RWPE2 (cell line): Measurements from ENCODE around the gene EIF1AD.

Experiments used
- ATAC-seq: fragments of 200-7000 bp; cut with Tn5 transposase; 3 replicates; pipeline ENCODE4 v1.9.1; 2021; ENCODE audit warnings: low read depth
- DNase-seq: peaks from one replicate; pipeline ENCODE4 v3.0.0-alpha.2; 2020; ENCODE audit warnings: low spot score
- H3K27ac ChIP-seq: fragments of 450-650 bp; 2 replicates; pipeline ENCODE4 v1.5.1; 2017; ENCODE audit warnings: mild to moderate bottlenecking; ENCODE audit not compliant: poor library complexity, severe bottlenecking
- H3K27me3 ChIP-seq: fragments of 250-450 bp; sonication (Bioruptor Pico); 2 replicates; pipeline ENCODE4 v1.5.1; 2021; ENCODE audit warnings: mild to moderate bottlenecking, moderate library complexity; ENCODE audit not compliant: insufficient read depth, poor library complexity, severe bottlenecking
- H3K36me3 ChIP-seq: fragments of 250-450 bp; sonication (Bioruptor Pico); 2 replicates; pipeline ENCODE4 v1.5.1; 2020; ENCODE audit warnings: low read depth, mild to moderate bottlenecking, moderate library complexity
- H3K4me1 ChIP-seq: fragments of 250-450 bp; sonication (Bioruptor Pico); 2 replicates; pipeline ENCODE4 v1.5.1; 2021; ENCODE audit warnings: mild to moderate bottlenecking, moderate library complexity; ENCODE audit not compliant: insufficient read depth, poor library complexity, severe bottlenecking
- H3K4me3 ChIP-seq: fragments of 250-450 bp; sonication (Bioruptor Pico); 2 replicates; pipeline ENCODE4 v1.5.1; 2021; ENCODE audit warnings: mild to moderate bottlenecking, moderate library complexity; ENCODE audit not compliant: severe bottlenecking
- H3K9me3 ChIP-seq: fragments of 250-450 bp; sonication (Bioruptor Pico); 2 replicates; pipeline ENCODE4 v1.5.1; 2021; ENCODE audit warnings: mild to moderate bottlenecking, moderate library complexity; ENCODE audit not compliant: severe bottlenecking
- TF ChIP-seq, protein P1 (sequence below): fragments of 450-650 bp; IDR thresholded peaks from one replicate; pipeline ENCODE4 v1.5.1; 2017; ENCODE audit warnings: mild to moderate bottlenecking, moderate library complexity; ENCODE audit not compliant: poor library complexity, severe bottlenecking

The EIF1AD gene

DNA sequence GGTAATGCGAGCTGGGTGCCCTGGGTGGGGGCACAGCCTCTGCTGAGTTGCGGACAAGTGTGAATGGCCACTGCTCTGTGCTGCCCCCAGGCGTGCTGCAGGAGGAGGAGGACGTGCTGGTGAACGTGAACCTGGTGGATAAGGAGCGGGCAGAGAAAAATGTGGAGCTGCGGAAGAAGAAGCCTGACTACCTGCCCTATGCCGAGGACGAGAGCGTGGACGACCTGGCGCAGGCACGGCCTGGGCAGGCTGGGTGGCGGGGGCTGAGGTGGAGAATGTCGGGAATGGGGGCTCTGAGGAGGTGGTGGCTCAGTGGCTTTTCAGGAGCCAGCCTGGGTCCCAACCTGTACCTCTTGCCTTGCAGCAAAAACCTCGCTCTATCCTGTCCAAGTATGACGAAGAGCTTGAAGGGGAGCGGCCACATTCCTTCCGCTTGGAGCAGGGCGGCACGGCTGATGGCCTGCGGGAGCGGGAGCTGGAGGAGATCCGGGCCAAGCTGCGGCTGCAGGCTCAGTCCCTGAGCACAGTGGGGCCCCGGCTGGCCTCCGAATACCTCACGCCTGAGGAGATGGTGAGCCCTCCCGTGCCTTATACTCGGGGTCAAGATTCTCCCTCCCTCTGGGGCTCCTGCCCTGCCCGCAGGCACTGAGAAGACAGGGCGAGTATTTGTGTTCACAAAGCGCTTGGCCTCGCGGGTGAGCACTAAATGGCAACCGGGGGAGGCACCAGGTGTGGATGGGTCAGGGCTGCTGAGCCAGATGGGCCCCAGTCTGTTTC lies 35.8 kb downstream of the EIF1AD start:
- Histone ChIP-seq H3K9me3 (no peaks in the 10 kb centered on the region), H3K4me1 (peaks cover 6% of the 10 kb centered on the region), H3K27ac (no peak overlapping the region), H3K4me3 (no peak overlapping the region), H3K36me3 (peaks cover 59% of the 10 kb centered on the region), H3K27me3 (no peaks in the 10 kb centered on the region)
- TF ChIP-seq, protein P1, sequence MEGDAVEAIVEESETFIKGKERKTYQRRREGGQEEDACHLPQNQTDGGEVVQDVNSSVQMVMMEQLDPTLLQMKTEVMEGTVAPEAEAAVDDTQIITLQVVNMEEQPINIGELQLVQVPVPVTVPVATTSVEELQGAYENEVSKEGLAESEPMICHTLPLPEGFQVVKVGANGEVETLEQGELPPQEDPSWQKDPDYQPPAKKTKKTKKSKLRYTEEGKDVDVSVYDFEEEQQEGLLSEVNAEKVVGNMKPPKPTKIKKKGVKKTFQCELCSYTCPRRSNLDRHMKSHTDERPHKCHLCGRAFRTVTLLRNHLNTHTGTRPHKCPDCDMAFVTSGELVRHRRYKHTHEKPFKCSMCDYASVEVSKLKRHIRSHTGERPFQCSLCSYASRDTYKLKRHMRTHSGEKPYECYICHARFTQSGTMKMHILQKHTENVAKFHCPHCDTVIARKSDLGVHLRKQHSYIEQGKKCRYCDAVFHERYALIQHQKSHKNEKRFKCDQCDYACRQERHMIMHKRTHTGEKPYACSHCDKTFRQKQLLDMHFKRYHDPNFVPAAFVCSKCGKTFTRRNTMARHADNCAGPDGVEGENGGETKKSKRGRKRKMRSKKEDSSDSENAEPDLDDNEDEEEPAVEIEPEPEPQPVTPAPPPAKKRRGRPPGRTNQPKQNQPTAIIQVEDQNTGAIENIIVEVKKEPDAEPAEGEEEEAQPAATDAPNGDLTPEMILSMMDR, result no peak
- no peak for ATAC-seq
- no peak for DNase-seq

DNA sequence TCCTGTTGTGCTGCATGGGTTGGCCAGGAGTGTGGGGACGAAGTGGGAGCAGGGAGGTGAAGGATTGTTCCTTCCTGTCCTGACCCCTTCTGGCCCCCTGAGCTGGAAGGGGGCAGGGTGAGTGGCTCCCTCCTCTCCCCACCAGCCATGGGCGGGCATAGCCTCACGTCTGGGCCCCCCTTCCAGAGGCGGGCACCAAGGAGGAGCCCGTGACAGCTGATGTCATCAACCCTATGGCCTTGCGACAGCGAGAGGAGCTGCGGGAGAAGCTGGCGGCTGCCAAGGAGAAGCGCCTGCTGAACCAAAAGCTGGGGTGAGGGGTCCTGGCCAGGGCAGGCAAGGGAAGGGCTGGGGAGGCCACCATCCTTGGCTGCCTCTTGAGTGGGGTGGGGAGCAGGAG lies 37.1 kb downstream of the EIF1AD start:
- Histone ChIP-seq H3K27me3 (no peaks in the 10 kb centered on the region), H3K4me1 (peaks cover 6% of the 10 kb centered on the region), H3K9me3 (no peaks in the 10 kb centered on the region), H3K4me3 (no peak overlapping the region), H3K27ac (no peak overlapping the region), H3K36me3 (peaks cover 54% of the 10 kb centered on the region)
- TF ChIP-seq, protein P1, result no peak
- ATAC-seq, result no peak
- DNase-seq, result no peak

DNA sequence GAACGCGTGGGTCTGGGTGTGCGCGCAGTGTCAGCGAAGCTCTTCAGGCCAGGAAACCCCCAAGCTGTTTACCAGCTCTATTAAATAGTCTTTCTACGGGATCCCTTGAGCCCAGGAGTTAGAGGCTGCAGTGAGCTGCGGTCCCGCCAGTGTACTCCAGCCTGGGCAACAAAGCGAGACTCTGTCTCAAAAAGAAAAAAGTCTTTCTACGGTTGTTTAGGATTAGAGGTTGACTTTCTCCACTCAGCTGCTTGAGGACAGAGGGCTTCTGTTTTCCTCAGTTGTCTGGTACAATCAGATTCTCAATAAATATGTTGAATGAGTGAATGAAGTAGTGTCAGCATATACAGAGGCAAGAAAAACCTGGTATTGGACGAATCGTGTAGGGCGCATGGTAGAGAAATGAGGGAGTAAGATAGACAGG lies 39.8 kb downstream of the EIF1AD start:
- ATAC-seq (no peak), DNase-seq (no peak)
- Histone ChIP-seq H3K27me3 (no peaks in the 10 kb centered on the region), H3K36me3 (peaks cover 36% of the 10 kb centered on the region), H3K27ac (peak overlapping the region; percentile 45), H3K4me1 (peaks cover 6% of the 10 kb centered on the region), H3K9me3 (no peaks in the 10 kb centered on the region), H3K4me3 (peak overlapping the region; percentile 91)
- TF ChIP-seq, protein P1, result no peak

DNA sequence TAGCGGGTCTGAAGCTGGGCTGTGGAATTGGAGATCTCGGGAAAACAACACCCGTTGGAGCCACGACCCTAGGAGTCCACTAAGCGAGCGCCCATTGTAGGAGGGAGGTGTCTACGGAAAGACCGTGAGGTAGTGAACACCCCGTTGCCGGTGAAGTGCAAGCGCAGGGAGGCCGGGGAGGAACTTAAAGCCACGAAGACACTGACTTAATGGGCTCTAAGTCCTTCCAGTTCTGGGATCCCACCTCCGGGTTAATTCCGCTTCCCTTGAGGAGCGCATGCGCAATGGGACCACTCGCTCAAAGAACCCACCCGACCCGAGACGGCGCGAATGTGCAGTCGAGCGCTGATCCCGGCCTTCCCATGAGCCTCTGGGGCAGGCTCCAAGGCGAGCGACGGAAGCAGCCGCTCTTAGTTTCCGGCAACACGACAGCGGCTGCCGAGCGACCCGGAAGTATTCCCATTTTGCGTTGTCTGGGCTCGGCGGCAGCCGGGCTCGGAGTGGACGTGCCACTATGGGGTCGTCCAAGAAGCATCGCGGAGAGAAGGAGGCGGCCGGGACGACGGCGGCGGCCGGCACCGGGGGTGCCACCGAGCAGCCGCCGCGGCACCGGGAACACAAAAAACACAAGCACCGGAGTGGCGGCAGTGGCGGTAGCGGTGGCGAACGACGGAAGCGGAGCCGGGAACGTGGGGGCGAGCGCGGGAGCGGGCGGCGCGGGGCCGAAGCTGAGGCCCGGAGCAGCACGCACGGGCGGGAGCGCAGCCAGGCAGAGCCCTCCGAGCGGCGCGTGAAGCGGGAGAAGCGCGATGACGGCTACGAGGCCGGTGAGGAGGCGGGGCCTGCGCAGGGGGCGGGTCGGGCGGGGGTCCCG lies 40.5 kb downstream of the EIF1AD start, which contains the start of gene SART1:
Gene SART1 (plus strand): TSS at position 468 of the 874 bp plus-strand sequence. CDS start 47 bp downstream, at position 515.
- H3K36me3 ChIP-seq, result peaks cover 29% of the 10 kb centered on the region

More for the DNA sequence above, 40.5 kb downstream of the EIF1AD start, which contains the start of gene SART1:
- DNase-seq (peak; percentile 97), ATAC-seq (peak; percentile 93)
- peak within 1 kb of the TSS; percentile 45 for H3K27ac ChIP-seq
- no peaks in the 10 kb centered on the region for H3K9me3 ChIP-seq
- H3K27me3 ChIP-seq, result no peaks in the 10 kb centered on the region
- peaks cover 6% of the 10 kb centered on the region for H3K4me1 ChIP-seq
- TF ChIP-seq, protein P1, result no peak
- peak within 1 kb of the TSS; percentile 91 for H3K4me3 ChIP-seq
